Measurements from ENCODE around the gene RTN4.

RTN4 gene

GRCh38 chr2:55033076-55033742 is 17.0 kb downstream of the RTN4 start:
- no peak for DNase-seq (ENCODE audit: low spot score)

GRCh38 chr2:55031505-55031904 is 18.7 kb downstream of the RTN4 start:
- no peak for DNase-seq (ENCODE audit: low spot score)

- DNase-seq (ENCODE audit: low spot score), result no peak
Measured at GRCh38 chr2:55030766-55031165, 19.5 kb downstream of the RTN4 start.

GRCh38 chr2:55029098-55029497 is 21.2 kb downstream of the RTN4 start:
- DNase-seq (ENCODE audit: low spot score), result no peak

- no peak for DNase-seq (ENCODE audit: low spot score)
Measured at GRCh38 chr2:55027226-55027625, 23.0 kb downstream of the RTN4 start.

- DNase-seq (ENCODE audit: low spot score), result no peak
Measured at GRCh38 chr2:55026202-55026601, 24.0 kb downstream of the RTN4 start.

- DNase-seq (ENCODE audit: low spot score), result no peak
Measured at GRCh38 chr2:55025627-55026026, 24.6 kb downstream of the RTN4 start.

- no peak for DNase-seq (ENCODE audit: low spot score)
Measured at GRCh38 chr2:55025082-55025481, 25.2 kb downstream of the RTN4 start.

- no peak for DNase-seq (ENCODE audit: low spot score)
Measured at GRCh38 chr2:55022476-55022875, 27.8 kb downstream of the RTN4 start.

GRCh38 chr2:55019526-55020258 is 30.6 kb downstream of the RTN4 start:
- no peak for DNase-seq (ENCODE audit: low spot score)

- no peak for DNase-seq (ENCODE audit: low spot score)
Measured at GRCh38 chr2:55018619-55019018, 31.6 kb downstream of the RTN4 start.

- no peak for DNase-seq (ENCODE audit: low spot score)
Measured at GRCh38 chr2:55017880-55018279, 32.4 kb downstream of the RTN4 start.

GRCh38 chr2:55017428-55017827 is 32.8 kb downstream of the RTN4 start:
- DNase-seq (ENCODE audit: low spot score), result no peak

- DNase-seq (ENCODE audit: low spot score), result peak; percentile 44
Measured at GRCh38 chr2:55014962-55015939, 35.0 kb downstream of the RTN4 start.

GRCh38 chr2:55013936-55014335 is 36.3 kb downstream of the RTN4 start:
- no peak for DNase-seq (ENCODE audit: low spot score)

- DNase-seq (ENCODE audit: low spot score), result no peak
Measured at GRCh38 chr2:55012672-55013484, 37.4 kb downstream of the RTN4 start.

- no peak for DNase-seq (ENCODE audit: low spot score)
Measured at GRCh38 chr2:55011831-55012671, 38.2 kb downstream of the RTN4 start.

GRCh38 chr2:55010915-55011314 is 39.3 kb downstream of the RTN4 start:
- DNase-seq (ENCODE audit: low spot score), result no peak

GRCh38 chr2:55010149-55010591 is 40.1 kb downstream of the RTN4 start:
- DNase-seq (ENCODE audit: low spot score), result peak; percentile 35

GRCh38 chr2:55009277-55010060 is 40.8 kb downstream of the RTN4 start:
- no peak for DNase-seq (ENCODE audit: low spot score)

All from AG08396 (cell line).